WTC11 (cell line): Measurements from ENCODE around the gene TLE2.

Experiments used
- ATF2 ChIP-seq: sonication (generic); formaldehyde crosslinking; IDR thresholded peaks from 2 replicates; pipeline ENCODE4 v1.8.1; 2022; ENCODE audit warnings: low read depth, missing genetic modification reagents, borderline replicate concordance
- CREM ChIP-seq: sonication (generic); formaldehyde crosslinking; IDR thresholded peaks from 2 replicates; pipeline ENCODE4 v1.8.1; 2022; ENCODE audit warnings: mild to moderate bottlenecking, missing genetic modification reagents, moderate library complexity
- CTCF ChIP-seq: fragments of 200-600 bp; IDR thresholded peaks from 2 replicates; pipeline ENCODE4 v1.8.0; 2022; ENCODE audit warnings: antibody characterized with exemption
- ELF4 ChIP-seq: sonication (generic); formaldehyde crosslinking; IDR thresholded peaks from 2 replicates; pipeline ENCODE4 v1.8.1; 2022; ENCODE audit warnings: low read depth, mild to moderate bottlenecking, moderate library complexity, missing genetic modification reagents
- PRDM15 ChIP-seq: sonication (generic); formaldehyde crosslinking; IDR thresholded peaks from 2 replicates; pipeline ENCODE4 v1.8.0; 2022; ENCODE audit warnings: missing genetic modification reagents
- PREB ChIP-seq: sonication (generic); formaldehyde crosslinking; IDR thresholded peaks from 2 replicates; pipeline ENCODE4 v1.8.1; 2022; ENCODE audit warnings: mild to moderate bottlenecking, missing genetic modification reagents, moderate library complexity, borderline replicate concordance
- PRRX2 ChIP-seq: fragments of 250-450 bp; sonication (Bioruptor Pico); IDR thresholded peaks from 2 replicates; pipeline ENCODE4 v1.8.0; 2021; ENCODE audit warnings: mild to moderate bottlenecking
- SMAD4 ChIP-seq: sonication (generic); formaldehyde crosslinking; IDR thresholded peaks from 2 replicates; pipeline ENCODE4 v1.8.0; 2022; ENCODE audit warnings: mild to moderate bottlenecking, missing genetic modification reagents
- TEAD4 ChIP-seq: sonication (generic); formaldehyde crosslinking; IDR thresholded peaks from 2 replicates; pipeline ENCODE4 v1.8.0; 2022; ENCODE audit warnings: mild to moderate bottlenecking, missing genetic modification reagents
- USF1 ChIP-seq: sonication (generic); formaldehyde crosslinking; IDR thresholded peaks from 2 replicates; pipeline ENCODE4 v1.8.0; 2022; ENCODE audit warnings: mild to moderate bottlenecking, missing genetic modification reagents
- ZNF138 ChIP-seq: sonication (generic); formaldehyde crosslinking; conservative IDR thresholded peaks from 2 replicates; pipeline ENCODE4 v1.8.1; 2022; ENCODE audit warnings: mild to moderate bottlenecking, moderate library complexity, missing genetic modification reagents
- ZNF416 ChIP-seq: fragments of 250-450 bp; sonication (Bioruptor Pico); IDR thresholded peaks from 2 replicates; pipeline ENCODE4 v1.9.0; 2021; ENCODE audit warnings: mild to moderate bottlenecking, inconsistent platforms
- TF ChIP-seq, protein P1 (sequence below): sonication (generic); formaldehyde crosslinking; IDR thresholded peaks from 2 replicates; pipeline ENCODE4 v1.8.1; 2023; ENCODE audit warnings: mild to moderate bottlenecking, missing genetic modification reagents, moderate library complexity

DNA sequence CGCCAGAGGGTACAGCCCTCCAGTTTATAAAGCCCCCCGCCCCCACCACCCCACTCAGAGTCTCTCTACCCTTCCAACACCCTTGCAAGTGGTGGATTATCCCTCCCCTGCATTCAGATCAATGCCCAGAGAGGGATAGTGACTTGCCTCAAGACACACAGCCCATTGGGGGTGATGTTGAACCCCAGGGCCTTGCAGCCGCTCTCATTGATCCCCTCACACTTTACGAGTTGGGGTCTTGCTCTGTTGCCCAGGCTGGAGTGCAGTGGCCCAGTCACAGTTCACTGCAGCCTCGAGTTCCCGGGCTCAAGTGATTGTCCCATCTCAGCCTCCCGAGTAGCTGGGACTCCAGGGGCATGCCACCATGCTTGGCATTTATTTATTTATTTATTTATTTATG lies 11.2 kb downstream of the TLE2 start:
- TF ChIP-seq PRRX2 (CRISPR knock-in tag) (no peak), CTCF (no peak), ELF4 (no peak), SMAD4 (CRISPR knock-in tag) (no peak), USF1 (CRISPR knock-in tag) (no peak), TEAD4 (CRISPR knock-in tag) (no peak), ZNF416 (CRISPR knock-in tag) (no peak), PREB (CRISPR knock-in tag) (no peak), ZNF138 (CRISPR knock-in tag) (no peak), ATF2 (CRISPR knock-in tag) (no peak), CREM (CRISPR knock-in tag) (no peak), PRDM15 (CRISPR knock-in tag) (no peak)
- TF ChIP-seq, protein P1, sequence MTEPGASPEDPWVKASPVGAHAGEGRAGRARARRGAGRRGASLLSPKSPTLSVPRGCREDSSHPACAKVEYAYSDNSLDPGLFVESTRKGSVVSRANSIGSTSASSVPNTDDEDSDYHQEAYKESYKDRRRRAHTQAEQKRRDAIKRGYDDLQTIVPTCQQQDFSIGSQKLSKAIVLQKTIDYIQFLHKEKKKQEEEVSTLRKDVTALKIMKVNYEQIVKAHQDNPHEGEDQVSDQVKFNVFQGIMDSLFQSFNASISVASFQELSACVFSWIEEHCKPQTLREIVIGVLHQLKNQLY (CRISPR knock-in tag), result no peak
